HG03139 (cell line): ENCODE measurements around the gene NDUFA3.

Experiments used
- ATAC-seq: cut with Tn5 transposase; IDR thresholded peaks from one replicate; pipeline ENCODE4 v1.9.1; 2021; ENCODE audit not compliant: unreplicated experiment

The NDUFA3 gene

GRCh38 chr19:54137699-54138488 is 35.2 kb downstream of the NDUFA3 start, which contains the start of gene CNOT3:
CNOT3 (plus strand) TSS chr19:54137762; CDS start chr19:54142979, 5,217 bp downstream.
- no peak for ATAC-seq

- no peak for ATAC-seq
Observed at GRCh38 chr19:54138489-54139256, 36.0 kb downstream of the NDUFA3 start.

- no peak for ATAC-seq
Observed at GRCh38 chr19:54141356-54141755, 38.7 kb downstream of the NDUFA3 start.

- ATAC-seq = no peak
Observed at GRCh38 chr19:54142166-54142780, 39.6 kb downstream of the NDUFA3 start.

- no peak for ATAC-seq
Observed at GRCh38 chr19:54145541-54146158, 43.0 kb downstream of the NDUFA3 start.

- no peak for ATAC-seq
Observed at GRCh38 chr19:54147676-54148075, 45.0 kb downstream of the NDUFA3 start.

GRCh38 chr19:54148158-54148557 is 45.5 kb downstream of the NDUFA3 start:
- ATAC-seq = no peak

GRCh38 chr19:54149021-54149812 is 46.6 kb downstream of the NDUFA3 start:
- no peak for ATAC-seq

- no peak for ATAC-seq
Observed at GRCh38 chr19:54151362-54152035, 48.8 kb downstream of the NDUFA3 start.

GRCh38 chr19:54152267-54152666 is 49.6 kb downstream of the NDUFA3 start:
- no peak for ATAC-seq

GRCh38 chr19:54152878-54153524 is 50.3 kb downstream of the NDUFA3 start:
- no peak for ATAC-seq

GRCh38 chr19:54153731-54154326 is 51.2 kb downstream of the NDUFA3 start:
- ATAC-seq = no peak

- ATAC-seq = no peak
Observed at GRCh38 chr19:54154603-54155345, 52.1 kb downstream of the NDUFA3 start.

- no peak for ATAC-seq
Observed at GRCh38 chr19:54155694-54156093, 53.0 kb downstream of the NDUFA3 start.

- ATAC-seq = no peak
Observed at GRCh38 chr19:54156490-54156889, 53.8 kb downstream of the NDUFA3 start.

- ATAC-seq = no peak
Observed at GRCh38 chr19:54156953-54157352, 54.3 kb downstream of the NDUFA3 start.
